ENCODE data around the gene MUC5AC. TPM values are rescaled to one million over a fixed set of nuclear protein-coding genes. Genes with fewer than 3 reads are reported as not detected.
A peak's percentile ranks its signal among the peaks of the same experiment; 100 is the strongest.

MUC5AC gene
- total RNA-seq, 2 donors from 2014 or later: not detected

DNA sequence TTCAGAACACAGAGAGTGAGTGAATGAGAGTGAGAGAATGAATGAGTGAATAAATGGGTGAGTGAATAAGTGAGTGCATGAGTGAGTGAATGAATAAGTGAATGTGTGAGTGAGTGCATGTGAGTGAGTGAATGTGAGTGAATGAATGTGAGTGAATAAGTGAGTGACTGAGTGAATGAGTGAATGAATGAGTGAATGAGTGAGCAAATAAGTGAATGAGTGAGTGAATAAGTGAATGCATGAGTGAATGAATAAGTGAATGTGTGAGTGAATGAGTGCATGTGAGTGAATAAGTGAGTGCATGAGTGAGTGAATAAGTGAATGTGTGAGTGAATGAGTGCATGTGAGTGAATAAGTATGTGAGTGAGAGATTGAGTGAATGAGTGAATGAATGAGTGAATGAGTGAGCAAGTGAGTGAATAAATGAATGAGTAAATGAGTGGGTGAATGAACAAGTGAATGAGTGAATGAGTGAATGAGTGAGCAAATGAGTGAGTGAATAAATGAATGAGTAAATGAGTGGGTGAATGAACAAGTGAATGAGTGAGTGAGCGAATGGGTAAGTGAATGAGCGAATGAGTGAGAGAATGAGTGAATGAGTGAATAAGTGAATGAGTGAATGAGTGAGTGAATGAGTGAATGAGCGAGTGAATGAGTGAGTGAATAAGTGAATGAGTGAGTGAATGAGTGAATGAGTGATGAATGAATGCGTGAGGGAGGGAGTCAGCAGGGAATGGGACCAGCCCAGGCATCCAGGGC lies 43.8 kb downstream of the MUC5AC start:
- TF ChIP-seq CTCF (IDR thresholded peaks at IDR 0.05): no peak

DNA sequence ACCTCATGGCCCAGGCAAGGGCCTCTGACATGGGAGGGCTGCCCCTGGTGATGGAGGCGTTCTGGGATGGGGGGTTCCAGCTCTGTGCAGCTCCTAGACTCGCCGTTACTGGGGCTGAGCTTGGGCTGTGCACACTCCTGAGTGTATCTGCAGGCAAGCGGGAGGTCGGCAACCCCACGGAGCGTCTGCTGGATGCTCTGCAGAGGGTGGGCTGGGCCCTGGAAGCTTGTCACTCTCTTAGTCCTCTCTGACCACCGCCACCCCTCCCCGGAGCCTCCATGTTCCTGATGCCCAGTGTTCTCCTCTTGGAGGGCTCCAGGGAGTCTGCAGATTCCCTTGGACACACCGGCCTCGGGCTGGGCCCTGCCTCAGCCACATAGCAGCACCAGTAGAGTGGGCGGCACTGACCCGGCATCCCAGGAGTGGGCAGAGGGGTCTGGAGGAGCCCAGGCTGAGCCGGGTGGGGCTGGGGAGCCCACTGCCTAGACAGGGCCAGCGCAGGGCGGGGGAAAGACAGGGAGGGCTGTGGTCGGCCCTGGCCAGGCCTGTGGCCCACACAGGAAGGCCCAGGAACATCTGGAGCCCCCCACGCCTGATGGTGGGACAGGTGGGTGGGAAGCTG lies 44.5 kb downstream of the MUC5AC start:
- no peak for DNase-seq (ENCODE audit: low spot score)

More for the DNA sequence above, 43.8 kb downstream of the MUC5AC start:
- H3K27ac ChIP-seq: no peak overlapping the region
- no peaks in the 10 kb centered on the region for H3K4me1 ChIP-seq
- H3K4me3 ChIP-seq: no peak overlapping the region
- H3K36me3 ChIP-seq: no peaks in the 10 kb centered on the region
- H3K27me3 ChIP-seq: no peaks in the 10 kb centered on the region
- H3K9me3 ChIP-seq: no peaks in the 10 kb centered on the region
- no peak for DNase-seq (ENCODE audit: low spot score)

DNA sequence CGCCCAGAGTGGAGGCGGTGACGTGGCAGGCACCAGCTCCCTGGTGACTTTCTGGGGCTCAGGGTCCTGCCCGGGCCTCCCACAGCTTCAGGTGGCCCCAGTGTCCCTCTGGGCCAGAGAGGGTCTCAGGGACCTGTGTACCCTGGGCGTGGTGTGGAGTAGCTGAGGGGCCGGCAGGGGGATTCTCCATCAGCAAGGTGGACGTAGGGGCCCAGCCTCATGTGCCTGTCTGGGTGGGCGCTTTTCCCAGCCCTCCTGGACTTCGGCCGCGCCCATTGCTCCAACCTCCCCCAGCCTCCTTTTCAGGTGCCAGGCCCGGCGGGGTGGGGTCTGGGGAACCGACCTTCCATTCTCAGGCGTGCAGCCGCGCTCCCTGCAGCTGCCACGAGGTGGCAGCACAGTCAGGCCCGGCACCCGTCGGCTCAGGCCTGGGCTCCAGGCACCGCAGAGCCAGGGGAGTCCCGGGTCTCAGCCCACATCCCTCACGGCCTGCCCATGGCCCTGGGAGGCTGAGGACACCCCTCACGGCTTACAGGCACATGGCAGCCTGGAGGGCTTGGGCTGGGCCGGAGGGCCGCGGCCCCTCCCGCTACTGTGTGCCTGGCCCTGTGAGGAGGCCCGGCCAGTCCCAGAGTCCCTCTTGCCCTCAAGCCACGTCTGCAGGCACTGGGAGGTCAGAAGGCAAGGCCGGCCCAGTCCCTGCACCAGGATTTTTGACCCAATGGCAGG lies 45.2 kb downstream of the MUC5AC start:
- TF ChIP-seq CTCF (IDR thresholded peaks at IDR 0.05): peak; percentile 95 to 96
- H3K27ac ChIP-seq: no peak overlapping the region
- no peaks in the 10 kb centered on the region for H3K9me3 ChIP-seq
- no peaks in the 10 kb centered on the region for H3K4me1 ChIP-seq
- DNase-seq (ENCODE audit: low spot score): no peak
- no peaks in the 10 kb centered on the region for H3K36me3 ChIP-seq
- H3K4me3 ChIP-seq: no peak overlapping the region
- H3K27me3 ChIP-seq: no peaks in the 10 kb centered on the region

More for the DNA sequence above, 44.5 kb downstream of the MUC5AC start:
- Histone ChIP-seq H3K36me3 (no peaks in the 10 kb centered on the region), H3K27ac (no peak overlapping the region), H3K4me3 (no peak overlapping the region), H3K9me3 (no peaks in the 10 kb centered on the region), H3K4me1 (no peaks in the 10 kb centered on the region), H3K27me3 (no peaks in the 10 kb centered on the region)
- TF ChIP-seq CTCF (IDR thresholded peaks at IDR 0.05): no peak

DNA sequence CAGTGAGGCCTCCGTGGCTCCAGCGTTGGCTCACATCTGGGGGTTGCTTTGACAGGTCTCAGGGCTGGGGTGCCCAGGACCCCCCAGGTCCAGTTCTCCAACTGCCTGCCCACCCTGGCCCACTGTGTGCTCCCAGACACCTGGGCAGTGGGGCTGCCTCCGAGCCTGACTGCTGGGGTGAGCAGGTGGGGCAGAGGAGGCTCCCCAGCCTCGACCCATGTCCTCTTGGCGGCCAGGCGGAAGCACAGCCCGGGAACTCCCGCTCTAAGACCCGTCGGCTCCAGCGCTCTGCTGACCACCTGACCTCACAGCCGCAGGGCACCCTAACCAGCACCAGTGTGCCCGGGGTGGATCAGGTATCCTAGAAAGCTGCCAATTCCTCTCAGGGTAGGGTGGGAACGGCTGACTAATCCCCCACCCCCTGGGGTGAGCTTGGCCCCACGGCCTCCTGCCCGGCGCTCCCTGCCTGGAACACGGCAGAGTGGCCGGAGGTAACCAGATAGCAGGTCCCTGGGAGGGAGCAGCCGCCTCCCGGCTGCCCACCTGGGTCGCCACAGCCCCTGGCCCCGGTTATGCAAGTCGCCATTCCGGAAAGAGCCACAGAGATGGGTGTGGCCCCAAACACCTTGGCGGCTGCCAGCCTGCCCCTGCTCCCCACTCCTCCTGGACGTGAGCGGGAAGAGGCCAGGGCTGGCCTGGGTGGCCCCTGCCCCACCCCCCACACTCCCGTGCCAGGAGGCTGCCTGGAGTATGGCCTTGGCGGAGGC lies 45.9 kb downstream of the MUC5AC start:
- Histone ChIP-seq H3K27me3 (no peaks in the 10 kb centered on the region), H3K9me3 (no peaks in the 10 kb centered on the region), H3K4me3 (no peak overlapping the region), H3K4me1 (no peaks in the 10 kb centered on the region), H3K27ac (no peak overlapping the region), H3K36me3 (no peaks in the 10 kb centered on the region)
- DNase-seq (ENCODE audit: low spot score): no peak
- no peak for TF ChIP-seq CTCF (IDR thresholded peaks at IDR 0.05)

DNA sequence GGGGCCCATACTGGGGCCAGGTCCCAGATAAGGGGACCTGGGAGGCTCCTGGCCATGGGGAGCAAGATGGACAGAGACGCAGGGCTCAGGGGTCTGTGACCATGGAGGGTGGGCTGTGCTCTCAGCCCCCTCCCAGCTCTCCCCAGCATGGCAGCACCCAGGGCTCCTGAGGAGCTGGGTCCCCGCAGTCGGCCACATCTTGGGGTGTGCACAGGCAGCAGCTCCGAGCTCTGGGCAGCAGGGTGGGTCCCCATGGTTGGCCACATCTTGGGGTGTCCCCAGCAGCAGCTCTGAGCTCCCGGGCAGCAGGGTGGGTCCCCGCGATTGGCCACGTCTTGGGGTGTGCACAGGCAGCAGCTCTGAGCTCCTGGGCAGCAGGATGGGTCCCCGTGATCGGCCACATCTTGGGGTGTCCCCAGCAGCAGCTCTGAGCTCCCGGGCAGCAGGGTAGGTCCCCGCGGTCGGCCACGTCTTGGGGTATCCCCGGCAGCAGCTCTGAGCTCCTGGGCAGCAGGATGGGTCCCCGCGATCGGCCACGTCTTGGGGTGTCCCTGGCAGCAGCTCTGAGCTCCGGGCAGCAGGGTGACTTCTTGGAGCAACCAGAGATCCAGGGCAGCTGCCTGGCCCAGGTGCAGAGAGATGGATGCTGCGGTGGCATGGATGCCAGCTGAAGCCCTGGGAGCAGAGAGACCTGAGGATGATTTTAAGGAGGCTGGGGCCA lies 46.8 kb downstream of the MUC5AC start:
- Histone ChIP-seq H3K36me3 (no peaks in the 10 kb centered on the region), H3K4me1 (no peaks in the 10 kb centered on the region), H3K4me3 (no peak overlapping the region), H3K9me3 (no peaks in the 10 kb centered on the region), H3K27ac (no peak overlapping the region), H3K27me3 (no peaks in the 10 kb centered on the region)
- DNase-seq (ENCODE audit: low spot score): no peak
- TF ChIP-seq CTCF (IDR thresholded peaks at IDR 0.05): no peak

Data from right atrium auricular region (tissue), 2 donors.